Stimulated activated CD8-positive, alpha-beta memory T cell treated with anti-CD3 and anti-CD28 coated beads, Interleukin-7, amount 100 ng/mL, for 4 hours (primary cell): ENCODE data around the gene HIPK2.

Experiments
- DNase-seq, 2 donors: peaks; one replicate each; pipeline ENCODE4 v3.0.0-alpha.2; 2020; ENCODE audit warnings: low read depth in 2 of 2

Gene HIPK2

DNA sequence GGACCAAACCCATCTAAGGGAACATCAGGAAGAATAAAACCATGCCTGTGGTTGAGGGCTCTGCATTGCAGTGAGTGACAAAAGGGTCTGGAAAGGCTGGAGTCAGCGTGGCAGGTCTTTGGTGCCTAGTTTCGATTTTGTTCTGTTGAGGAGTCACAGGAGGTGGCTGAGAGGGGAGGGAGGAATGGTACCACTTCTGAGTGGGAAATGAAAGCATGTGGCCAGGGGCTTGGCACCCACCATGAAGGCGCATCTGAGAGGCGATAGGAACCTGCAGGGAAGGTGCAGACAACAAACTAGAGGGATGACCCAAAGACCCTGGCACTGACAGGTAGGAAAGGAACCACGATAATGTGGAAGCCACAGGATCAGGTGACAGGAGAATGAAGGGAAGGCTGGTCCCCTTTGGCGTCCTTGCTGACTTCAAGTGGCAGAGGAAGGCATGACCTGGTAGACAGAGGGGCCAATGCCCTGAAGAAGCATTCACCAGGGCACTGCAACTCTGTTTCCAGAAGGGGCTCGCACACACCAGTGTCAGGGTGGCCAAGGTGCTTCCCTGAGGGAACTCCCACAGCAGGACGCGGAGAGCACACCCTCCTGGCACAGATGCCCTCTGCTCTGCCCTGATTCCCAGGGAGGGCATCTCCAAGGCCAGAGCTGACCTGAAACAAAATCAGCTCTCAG lies 41.7 kb downstream of the HIPK2 start:
- no peak for DNase-seq

DNA sequence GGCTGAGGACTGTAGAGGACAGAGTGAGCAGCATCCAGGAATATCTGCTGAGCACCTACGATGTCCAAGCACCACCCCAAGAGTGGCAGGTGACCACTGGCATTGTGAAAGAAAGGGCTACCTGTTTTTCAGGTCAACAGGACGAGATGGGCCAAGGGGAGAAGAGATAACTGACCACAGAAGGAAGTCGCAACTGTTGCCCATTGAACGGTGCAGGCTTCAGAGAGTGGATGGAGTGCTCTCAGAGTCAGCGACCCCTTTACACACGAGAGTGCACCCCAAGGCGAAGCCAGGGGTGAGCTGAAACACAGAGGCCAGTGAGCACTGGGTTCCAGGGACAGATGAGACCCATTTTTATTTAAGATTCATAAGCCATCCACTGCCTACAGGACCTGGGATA lies 42.3 kb downstream of the HIPK2 start:
- DNase-seq = no peak

DNA sequence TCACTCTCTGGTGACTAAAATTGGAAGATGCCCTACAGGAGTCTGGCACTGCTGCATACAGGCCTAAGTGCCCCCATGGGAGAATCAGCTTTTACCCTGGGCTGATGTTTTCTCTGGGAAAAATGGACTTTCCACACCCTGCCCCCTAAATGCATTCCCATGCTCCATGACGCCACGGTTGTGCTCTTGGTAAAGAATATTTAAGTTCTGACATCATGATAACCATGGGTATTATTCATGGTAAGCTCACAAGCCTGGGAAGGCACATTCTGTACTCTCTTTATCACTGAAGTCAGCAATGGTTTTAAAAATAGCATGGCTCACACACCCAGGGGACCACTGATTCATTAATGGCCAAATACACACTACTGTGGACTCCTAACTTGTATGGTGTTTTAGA lies 43.4 kb downstream of the HIPK2 start:
- DNase-seq = no peak

DNA sequence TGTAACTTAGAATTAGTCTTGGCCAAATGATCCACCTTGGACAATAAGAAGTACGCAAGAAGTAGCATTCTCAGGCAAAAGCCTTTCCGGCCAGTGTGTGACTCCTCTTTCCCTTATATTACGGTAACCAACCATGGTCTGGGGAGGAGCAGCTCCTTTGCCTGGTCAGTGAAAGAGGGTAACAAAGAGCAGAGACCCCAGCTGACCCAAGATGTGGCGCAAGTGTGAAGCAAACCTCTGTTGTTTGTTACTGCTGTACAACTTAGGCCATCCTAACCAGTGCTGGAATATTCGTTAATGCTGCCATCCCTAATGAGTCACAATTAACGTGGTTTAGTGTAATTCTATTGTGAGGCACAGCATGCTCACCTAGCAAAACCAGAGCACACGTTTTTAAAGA lies 44.0 kb downstream of the HIPK2 start:
- DNase-seq = no peak

DNA sequence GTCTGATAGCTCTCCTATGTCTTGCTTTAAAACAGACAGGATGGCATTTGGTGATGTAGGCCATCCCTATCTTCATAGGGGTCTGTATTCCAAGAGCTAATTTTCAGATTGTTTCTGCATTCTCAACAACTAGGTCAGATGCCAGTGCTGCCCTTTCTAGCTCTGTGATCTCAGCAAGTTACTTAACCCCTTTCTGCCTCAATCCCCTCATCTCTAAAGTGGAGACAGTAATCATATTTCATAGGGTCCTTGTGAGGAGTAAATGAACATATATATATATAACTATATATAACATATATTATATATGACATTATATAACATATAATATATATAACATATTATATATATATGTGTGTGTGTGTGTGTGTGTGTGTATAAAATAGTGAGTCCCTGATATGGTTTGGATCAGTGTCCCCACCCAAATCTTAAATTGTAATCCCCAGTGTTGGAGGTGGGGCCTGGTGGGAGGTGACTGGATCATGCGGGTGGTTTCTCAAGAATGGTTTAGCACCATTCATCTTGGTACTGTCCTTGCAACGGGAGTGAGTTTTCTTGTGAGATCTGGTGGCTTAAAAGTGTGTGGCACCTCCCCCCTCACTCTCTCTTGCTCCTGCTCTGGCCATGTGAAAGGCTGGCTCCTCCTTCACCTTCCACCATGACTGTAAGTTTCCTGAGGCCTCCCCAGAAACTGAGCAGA lies 45.2 kb downstream of the HIPK2 start:
- DNase-seq = no peak

DNA sequence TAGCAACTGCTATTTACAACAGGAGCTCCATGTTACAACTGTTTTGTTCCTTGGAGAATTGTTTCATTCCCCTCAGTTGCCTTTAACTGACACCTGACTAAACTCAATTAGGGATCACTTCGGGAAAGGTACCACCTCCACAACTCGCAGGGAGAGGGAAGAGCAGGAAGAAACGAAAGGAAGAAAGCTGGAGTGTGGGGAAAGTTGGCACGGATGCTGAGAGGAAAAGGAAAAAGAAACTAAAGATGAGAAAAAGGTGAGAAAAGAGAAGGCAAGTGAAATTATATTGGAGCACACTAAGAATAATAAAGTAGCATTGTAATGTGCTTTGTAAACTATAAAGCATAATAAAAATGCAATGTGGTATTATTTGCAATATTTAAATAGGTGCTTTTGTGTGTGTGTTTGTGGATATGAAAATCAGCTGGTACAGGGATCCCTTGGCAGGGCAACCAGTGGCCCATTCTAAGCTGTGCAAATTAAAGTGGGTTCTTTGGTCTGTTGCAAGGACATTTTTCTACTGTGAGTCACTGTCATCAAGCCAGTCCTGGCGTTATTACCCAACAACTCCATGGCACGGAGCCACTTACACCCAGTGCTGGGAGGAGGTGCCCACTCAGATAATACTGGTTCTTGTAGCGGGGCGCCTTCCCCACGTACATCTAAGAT lies 45.9 kb downstream of the HIPK2 start:
- no peak for DNase-seq

DNA sequence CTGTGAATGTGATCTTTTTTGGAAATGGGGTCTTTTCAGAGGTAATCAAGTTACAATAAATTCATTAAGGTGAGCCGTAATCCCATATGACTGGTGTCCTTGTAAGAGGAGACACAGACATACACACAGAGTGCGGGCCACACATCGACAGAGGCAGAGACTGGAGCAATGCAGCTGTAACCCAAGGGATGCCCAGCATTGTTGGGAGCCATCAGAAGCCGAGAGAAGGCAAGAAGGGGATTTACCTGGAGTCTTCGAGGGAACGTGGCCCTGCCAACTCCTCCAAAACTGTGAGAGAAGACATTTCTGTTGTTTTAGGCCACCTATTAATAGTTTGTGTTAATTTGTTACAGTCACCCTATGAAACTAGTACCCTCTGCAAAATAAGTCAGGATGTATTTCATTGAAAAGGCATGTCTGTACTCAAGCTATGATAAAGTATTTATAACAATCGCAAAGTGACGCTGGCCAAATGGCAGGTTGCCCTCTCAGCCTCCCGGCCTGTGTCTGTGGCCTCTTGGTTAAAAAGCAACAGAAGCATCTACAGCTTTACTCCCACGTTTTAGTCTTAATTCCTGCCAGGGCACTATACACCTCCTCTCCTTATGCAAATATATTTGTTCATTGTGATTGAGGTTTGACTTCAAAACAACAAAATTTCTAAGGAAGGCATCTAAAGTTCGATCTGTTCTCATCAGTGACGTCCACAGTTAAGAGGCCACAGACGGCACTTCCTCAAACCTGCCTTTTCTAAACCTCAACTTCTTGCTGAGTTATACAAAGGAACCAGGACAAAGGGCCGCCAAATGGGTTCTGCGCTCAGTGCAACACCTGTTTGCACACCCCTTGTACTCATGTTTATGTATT lies 46.8 kb downstream of the HIPK2 start:
- DNase-seq = no peak

DNA sequence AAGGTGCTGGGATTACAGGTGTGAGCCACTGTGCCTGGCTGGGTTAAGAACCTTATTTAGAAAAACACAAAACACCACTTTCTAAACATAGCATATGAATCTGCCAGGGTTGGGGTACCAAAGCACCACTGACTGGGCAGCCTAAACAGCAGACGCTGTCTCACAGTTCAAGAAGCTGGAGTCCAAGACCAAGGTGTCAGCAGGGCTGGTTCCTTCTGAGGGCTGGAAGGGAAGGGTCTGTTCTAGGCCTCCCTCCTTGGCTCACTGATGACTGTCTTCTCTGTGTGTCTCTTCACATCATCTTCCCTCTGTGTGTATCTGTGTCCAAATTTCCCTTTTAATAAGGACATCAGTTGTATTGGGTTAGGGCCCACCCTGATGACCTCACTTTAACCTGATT lies 49.6 kb downstream of the HIPK2 start:
- no peak for DNase-seq

DNA sequence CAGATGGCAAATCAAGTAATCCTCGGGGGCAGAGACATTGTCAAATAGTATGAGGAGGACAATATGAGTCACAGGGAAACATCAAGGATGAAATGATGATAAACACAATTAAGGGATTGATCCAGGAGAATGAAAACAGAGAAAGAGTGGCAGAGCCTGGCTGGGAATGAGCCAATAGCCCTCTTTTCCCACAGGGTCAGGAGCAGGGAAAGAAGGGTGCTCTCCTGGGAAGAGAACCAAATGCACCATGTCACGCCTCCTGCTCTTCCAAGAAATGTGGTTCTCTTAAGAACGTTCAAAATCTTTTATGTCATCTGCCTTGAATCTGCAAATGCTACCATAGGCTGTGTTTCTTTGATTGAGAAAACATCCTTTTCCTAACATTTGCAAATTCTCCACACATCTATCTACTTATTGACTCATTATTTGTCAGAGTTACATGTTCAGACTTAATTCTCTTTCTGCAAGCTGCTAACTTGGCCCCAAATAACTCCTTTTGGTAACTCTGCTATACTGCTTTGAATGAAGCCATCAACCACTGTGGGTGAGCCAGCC lies 50.6 kb downstream of the HIPK2 start:
- DNase-seq = no peak

DNA sequence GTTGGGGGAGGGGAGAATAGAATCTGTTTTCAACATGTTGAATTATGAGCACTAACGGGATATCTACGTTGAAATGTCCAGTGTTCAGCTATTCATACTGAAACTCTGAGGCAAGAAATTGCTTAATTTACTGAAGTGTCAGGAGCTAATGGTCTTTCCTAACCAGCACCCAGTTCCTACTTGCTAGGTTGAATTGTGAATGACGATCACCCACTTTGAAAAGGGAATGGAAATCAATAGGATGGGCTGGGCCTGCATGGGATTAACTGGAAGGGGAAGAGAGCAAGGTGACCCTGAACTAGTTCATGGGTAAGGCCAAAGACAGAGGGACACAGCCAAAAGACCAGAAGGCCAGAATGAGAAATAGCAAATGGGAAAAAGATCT lies 51.3 kb downstream of the HIPK2 start:
- DNase-seq = no peak

DNA sequence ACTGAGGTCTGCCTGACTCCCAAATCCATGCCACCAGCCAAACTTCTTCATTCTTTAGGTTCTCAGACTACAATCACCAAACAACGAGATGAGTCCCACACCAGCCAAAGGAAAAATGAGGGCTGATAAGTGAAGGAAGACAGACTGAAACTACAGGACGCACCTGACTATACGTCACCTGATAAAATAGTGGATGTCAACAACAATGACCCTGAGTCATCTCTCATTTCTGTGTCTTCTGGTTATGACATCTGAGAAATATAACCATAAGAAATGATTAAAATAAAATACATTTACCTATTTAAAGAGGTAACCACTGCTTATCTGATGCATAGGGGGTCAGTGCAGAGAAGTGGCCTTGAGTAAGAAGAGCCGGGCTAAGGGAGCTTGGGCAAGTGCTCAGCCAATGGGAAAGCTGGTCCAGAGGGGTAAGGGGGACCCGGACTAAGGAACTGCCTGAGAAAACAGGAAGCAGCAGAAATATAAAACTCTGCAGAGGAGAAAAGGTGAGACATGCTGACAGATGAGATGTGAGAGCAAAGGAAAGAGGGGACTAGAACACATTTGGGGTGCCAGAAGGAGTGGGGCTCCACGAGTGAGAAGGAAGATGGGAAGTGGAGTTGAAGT lies 51.8 kb downstream of the HIPK2 start:
- no peak for DNase-seq

DNA sequence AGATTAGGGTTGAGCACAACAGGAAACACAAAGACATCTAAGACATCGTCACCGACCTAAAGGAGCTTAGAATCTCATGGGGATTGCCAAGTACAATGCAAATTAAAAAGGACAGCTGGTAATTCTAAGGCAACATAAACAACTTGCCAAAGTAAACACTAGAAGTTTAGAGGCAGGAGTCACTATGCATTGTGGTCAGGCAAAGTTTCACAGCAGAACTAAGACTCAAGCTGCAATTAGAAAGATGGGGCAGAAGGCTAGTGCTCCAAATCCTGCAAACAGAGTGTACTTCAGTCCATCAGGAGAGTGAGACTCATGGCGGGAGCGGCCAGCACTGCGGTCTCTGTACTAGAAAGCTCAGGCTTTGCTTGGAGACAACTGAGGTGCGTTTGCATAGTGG lies 52.7 kb downstream of the HIPK2 start:
- DNase-seq = no peak

DNA sequence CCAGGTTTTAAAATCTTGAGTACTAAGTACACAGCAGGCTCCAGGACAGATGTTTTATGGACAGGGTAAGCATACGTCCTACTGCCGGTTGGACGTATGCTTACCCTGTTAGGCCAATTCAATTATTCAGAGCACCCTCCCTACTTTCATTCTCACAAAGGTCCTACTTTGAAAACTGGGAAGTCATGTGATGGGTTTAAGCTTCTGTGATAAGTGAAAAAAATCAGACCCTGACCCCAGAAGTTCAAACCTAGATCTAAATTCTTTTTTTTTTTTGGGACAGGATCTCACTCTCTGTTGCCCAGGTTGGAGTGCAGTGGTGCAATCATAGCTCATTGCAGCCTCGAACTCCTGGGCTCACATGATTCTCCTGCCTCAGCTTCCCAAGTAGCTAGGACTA lies 55.2 kb downstream of the HIPK2 start:
- DNase-seq = no peak

DNA sequence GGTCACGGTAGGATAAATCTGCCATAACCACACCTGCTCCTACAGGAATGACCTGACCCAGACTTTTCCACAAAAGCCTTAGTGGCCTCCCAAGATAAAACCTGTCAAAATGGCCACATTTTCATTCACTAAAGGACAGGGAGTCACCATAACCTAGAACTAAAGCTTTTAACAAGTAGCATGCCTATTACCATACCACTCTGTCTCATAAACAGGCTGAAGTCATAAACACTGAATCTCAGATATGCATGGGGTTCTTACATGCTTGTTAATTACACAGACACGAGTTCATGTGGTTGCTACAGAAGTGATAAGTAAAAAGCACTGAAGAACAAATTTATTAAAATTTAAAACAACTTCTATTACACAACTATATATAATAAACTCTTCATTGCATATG lies 56.0 kb downstream of the HIPK2 start:
- DNase-seq = no peak

DNA sequence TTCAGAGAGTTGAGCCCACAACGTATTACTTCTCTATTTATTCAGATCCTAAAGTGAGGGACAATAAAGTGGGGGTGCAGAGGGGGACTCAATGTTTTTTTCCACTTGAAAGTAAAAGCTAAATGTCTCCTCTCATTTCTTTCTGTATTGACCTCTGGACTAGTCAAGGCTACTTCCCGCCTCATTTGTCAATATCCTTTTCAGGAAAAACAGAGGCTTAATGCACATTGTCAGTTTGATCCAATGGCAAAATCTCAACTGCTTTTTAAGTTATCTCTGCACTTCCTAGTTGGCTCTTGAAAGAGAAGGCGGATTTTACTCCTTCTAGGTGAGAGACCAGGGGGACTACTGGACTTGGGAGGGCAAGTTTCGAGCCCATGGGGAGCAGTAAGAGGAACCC lies 56.4 kb downstream of the HIPK2 start:
- no peak for DNase-seq

DNA sequence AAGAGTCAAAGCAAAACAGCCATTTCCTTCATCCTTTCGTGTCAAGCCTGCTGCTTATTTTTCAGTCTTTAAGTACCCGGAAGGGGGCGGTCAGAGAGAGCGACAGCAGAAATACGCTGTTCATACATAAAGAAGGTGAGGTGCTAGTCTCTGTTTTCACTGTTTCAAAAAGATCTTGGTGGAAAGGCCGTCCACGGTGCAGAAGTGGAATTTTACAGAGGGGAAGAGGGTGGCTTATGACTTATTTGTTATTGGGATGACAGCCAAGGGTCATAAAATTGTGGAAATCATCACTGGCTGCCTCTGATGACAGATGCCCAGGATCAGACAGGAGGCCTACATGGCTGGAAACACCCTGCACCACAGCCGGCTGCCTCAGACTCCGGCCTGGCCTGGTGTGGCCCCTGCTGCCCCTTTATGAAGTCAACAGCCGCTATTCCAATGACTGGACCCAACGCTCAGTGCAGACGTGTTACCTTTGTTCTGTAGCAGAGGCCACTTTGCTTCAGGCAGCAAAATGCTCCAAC lies 57.0 kb downstream of the HIPK2 start:
- DNase-seq = no peak

DNA sequence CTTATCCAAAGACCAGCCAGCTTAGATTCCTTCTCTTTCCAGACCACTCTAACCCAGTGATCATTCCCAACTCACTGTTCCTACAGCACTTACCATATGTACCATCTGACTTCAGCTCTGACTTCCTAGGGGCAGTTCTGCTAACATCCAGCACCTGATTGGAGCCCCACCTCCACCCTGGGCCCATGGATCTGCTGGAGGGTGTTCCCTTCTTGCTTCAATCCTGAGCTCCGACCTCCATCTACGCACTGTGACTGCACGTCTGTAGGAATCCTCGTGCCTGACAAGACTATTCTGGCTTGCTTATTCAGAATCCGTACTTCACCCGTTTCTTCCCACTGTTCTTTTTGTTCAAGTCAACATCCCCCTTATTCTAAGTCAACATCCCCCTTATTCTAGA lies 57.6 kb downstream of the HIPK2 start:
- no peak for DNase-seq

DNA sequence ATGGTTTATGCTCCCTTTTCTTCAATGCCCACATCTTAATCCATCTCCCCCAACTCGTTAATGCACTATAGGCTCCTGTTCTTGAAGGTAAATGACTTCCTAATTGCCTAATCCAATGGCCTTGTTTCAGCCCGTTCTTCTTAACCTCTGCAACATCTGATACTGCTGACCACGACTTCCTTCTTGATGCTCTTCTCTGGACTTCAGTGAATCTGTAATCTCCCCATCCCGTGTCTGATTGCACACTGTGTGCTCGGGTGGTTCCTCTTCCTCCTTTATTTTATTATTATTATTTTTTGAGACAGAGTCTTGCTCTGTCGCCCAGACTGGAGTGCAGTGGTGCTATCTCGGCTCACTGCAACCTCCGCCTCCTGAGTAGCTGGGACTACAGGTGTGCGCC lies 58.9 kb downstream of the HIPK2 start:
- no peak for DNase-seq

DNA sequence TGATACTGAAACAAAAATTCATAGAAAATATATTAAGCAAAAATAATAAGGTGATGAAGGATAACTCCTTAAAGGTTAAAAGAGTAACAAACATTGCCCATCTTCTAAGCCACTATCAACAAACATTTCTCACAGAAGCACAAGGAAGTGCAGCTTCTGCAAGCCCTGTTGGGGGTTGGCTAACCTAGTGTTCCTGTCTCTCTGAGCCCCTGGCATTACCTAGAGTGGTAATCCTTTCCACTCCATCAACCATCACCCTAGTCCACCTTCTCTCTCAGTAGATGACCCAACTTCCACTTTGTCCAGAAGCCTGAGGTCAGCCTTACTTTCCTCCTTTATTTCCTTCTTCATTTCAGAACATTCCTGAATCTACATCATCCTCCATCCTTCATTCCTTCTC lies 59.7 kb downstream of the HIPK2 start:
- DNase-seq = no peak

DNA sequence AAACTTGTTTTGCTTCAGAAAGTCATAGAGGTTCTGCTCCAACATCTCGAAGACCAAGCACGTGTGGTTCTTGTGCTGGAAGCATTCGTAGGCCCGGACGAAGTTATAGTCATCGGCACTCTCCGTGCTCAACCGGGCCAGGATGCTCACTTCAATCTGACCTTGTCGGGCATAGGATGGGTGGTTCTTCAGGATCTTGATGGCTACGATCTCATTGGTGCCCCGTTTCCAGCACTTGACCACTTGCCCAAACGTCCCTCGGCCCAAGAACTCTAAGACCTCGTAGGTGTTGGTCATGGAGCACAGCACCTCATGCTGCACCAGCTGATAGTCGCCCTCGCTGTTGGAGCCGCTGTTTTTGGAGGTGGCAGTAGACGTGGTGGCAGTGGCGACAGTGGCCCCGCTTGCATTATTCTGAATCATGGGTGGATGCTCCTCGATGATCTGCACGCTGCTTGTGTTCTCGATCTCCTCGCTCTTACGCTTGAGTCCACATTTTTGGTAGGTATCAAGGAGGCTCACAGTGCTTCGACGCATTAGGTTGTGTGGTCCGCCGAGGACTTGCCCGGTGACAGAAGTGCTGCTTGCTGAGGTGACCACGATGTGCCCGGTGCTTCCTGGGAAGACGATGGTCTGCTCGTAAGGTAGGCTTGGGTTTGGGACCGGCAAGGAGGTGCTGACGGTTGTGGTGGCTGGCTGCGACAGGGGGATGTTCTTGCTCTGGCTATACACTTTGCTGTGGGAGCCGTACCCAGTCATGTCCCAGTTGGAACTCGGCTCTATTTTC lies 61.4 kb downstream of the HIPK2 start:
- no peak for DNase-seq
